ENCODE data around the gene FRAT2. TPM values are rescaled to one million over a fixed set of nuclear protein-coding genes. Genes with fewer than 3 reads are reported as not detected.

FRAT2 gene
- total RNA-seq, 1 donor from 2014 or later, result 11.4 TPM

GRCh38 chr10:97341416-97341815, 6.9 kb upstream of the FRAT2 start:
- no peak for TF ChIP-seq CTCF (conservative IDR thresholded peaks at IDR 0.05; ENCODE audit: low read depth, low read length)
- H3K4me3 ChIP-seq (ENCODE audit: low read depth, low read length), result no peak overlapping the region
- DNase-seq (ENCODE audit: low read depth), result no peak

GRCh38 chr10:97338041-97338440, 3.5 kb upstream of the FRAT2 start:
- no peak for TF ChIP-seq CTCF (conservative IDR thresholded peaks at IDR 0.05; ENCODE audit: low read depth, low read length)
- no peak overlapping the region for H3K4me3 ChIP-seq (ENCODE audit: low read depth, low read length)
- DNase-seq (ENCODE audit: low read depth), result no peak

- TF ChIP-seq CTCF (conservative IDR thresholded peaks at IDR 0.05; ENCODE audit: low read depth, low read length), result no peak
- DNase-seq (ENCODE audit: low read depth), result no peak
- H3K4me3 ChIP-seq (ENCODE audit: low read depth, low read length), result no peak overlapping the region
Observed at GRCh38 chr10:97336942-97337831, 2.7 kb upstream of the FRAT2 start.

- H3K4me3 ChIP-seq (ENCODE audit: low read depth, low read length), result no peak overlapping the region
Observed at GRCh38 chr10:97336446-97336845, 1.9 kb upstream of the FRAT2 start.

GRCh38 chr10:97336006-97336405, 1.5 kb upstream of the FRAT2 start:
- no peak for DNase-seq (ENCODE audit: low read depth)
- no peak overlapping the region for H3K4me3 ChIP-seq (ENCODE audit: low read depth, low read length)
- TF ChIP-seq CTCF (conservative IDR thresholded peaks at IDR 0.05; ENCODE audit: low read depth, low read length), result no peak

More at GRCh38 chr10:97336446-97336845, 1.9 kb upstream of the FRAT2 start:
- TF ChIP-seq CTCF (conservative IDR thresholded peaks at IDR 0.05; ENCODE audit: low read depth, low read length), result no peak
- no peak for DNase-seq (ENCODE audit: low read depth)

- H3K4me3 ChIP-seq (ENCODE audit: low read depth, low read length), result peak overlapping the region; percentile 77
- DNase-seq (ENCODE audit: low read depth), result no peak
- TF ChIP-seq CTCF (conservative IDR thresholded peaks at IDR 0.05; ENCODE audit: low read depth, low read length), result no peak
Observed at GRCh38 chr10:97335188-97335619, 675 bp upstream of the FRAT2 start.
